ENCODE data around the gene TOMM7. TPM values are rescaled to one million over a fixed set of nuclear protein-coding genes. Genes with fewer than 3 reads are reported as not detected.

Gene TOMM7
- total RNA-seq, 2 experiments from 2014 or later: 189 to 195 TPM

DNA sequence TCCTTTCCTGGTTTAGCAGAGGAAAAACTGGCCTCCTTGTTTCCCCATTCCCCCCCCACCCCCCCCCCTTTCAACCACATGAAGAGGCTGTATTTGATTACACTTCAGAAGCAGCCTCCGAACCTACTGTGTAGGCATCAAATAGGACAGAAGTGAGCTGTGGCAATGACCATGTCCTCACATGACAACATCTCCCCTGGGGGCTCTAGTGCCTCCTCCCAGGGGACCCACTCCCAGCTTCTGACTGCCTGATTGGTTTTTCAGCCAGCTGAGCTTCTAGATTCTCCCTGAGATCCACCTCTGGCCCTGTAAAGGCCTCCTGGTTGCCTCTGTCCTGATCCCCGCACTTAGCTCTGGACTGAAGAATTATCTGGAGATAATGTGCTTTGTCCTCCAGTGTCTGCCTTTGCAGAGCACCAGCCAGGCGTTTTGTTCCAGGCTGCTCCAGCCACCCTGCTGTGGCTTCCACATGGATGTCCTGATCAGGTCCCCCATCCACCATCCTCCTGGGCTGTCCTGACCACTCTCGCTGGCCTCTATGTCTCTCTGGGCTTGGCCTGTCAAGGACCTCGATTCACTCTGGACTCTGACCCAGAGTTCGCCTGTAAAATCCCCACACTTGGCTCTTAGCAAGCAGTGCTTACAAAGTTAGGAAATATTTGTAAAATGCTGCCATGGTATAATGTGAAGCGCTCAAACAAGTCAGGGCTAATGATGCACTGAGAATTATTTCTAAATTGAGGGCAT is 42.4 kb upstream of the TOMM7 start:
- H3K4me2 ChIP-seq (ENCODE audit: low read length): no peak overlapping the region
- no TSS peak for BruUV-seq (replicated peaks)
- intact Hi-C loops (cut with micrococcal nuclease; ENCODE audit: unreplicated experiment): no loop called here
- H3K79me2 ChIP-seq (ENCODE audit: insufficient read depth, low read depth, low read length): no peaks in the 10 kb centered on the region
- peaks cover 14% of the 10 kb centered on the region for H3K4me1 ChIP-seq (ENCODE audit: insufficient read depth, low read length, poor library complexity, severe bottlenecking)
- DNase-seq (ENCODE audit: low spot score): no peak
- H3K36me3 ChIP-seq (ENCODE audit: insufficient read depth, low read length): peaks cover 38% of the 10 kb centered on the region
- H3K9me2 ChIP-seq (ENCODE audit: insufficient read depth, low read length): no peaks in the 10 kb centered on the region
- H3K27ac ChIP-seq (ENCODE audit: low read depth, low read length, poor library complexity, severe bottlenecking): no peak overlapping the region
- POLR2A ChIA-PET: interaction anchor here (0.6 to 1.0 kb wide), 6 partner anchors 9 to 226 kb away, joined by 3 to 5 read pairs (median 4); partner anchors contain the start of gene TOMM7
- TF ChIP-seq, protein P1, sequence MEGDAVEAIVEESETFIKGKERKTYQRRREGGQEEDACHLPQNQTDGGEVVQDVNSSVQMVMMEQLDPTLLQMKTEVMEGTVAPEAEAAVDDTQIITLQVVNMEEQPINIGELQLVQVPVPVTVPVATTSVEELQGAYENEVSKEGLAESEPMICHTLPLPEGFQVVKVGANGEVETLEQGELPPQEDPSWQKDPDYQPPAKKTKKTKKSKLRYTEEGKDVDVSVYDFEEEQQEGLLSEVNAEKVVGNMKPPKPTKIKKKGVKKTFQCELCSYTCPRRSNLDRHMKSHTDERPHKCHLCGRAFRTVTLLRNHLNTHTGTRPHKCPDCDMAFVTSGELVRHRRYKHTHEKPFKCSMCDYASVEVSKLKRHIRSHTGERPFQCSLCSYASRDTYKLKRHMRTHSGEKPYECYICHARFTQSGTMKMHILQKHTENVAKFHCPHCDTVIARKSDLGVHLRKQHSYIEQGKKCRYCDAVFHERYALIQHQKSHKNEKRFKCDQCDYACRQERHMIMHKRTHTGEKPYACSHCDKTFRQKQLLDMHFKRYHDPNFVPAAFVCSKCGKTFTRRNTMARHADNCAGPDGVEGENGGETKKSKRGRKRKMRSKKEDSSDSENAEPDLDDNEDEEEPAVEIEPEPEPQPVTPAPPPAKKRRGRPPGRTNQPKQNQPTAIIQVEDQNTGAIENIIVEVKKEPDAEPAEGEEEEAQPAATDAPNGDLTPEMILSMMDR (conservative IDR thresholded peaks at IDR 0.05; ENCODE audit: low read length): no peak
- no peak for TF ChIP-seq EZH2phosphoT487 (IDR thresholded peaks at IDR 0.05; ENCODE audit: borderline replicate concordance, low read depth, low read length)
- no peaks in the 10 kb centered on the region for H4K20me1 ChIP-seq (ENCODE audit: insufficient read depth, low read length)
- H2AFZ ChIP-seq (ENCODE audit: low read length): no peak overlapping the region
- no peaks in the 10 kb centered on the region for H3K9me3 ChIP-seq (ENCODE audit: low read length)
- H3K4me3 ChIP-seq (ENCODE audit: low read depth, low read length, poor library complexity, severe bottlenecking): no peak overlapping the region
- CTCF ChIA-PET (ENCODE audit: unreplicated experiment): no interaction called here

DNA sequence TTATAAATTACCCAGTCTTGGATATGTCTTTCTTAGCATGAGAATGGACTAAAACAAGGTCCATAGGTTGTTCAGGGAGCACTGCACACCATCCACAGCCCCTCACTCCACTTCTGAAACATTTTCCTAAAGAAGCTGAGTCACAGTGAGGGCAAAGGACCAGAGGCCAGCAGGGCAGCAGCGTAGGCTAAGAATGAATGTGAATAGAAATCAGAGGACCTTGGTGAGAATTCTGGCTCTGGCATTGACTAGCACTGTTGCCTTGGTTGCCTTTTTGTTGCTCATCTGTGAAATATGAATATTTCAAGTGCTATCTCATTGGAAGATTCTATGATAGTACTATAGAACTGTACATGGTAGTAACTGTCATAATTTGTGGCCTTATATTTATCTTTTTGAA is 41.7 kb upstream of the TOMM7 start:
- ChIA-PET POLR2A (interaction anchor here (0.6 to 1.0 kb wide), 5 partner anchors 8 to 227 kb away, joined by 3 to 5 read pairs (median 3); partner anchors contain the start of gene TOMM7), CTCF (ENCODE audit: unreplicated experiment) (no interaction called here)
- Histone ChIP-seq H3K4me3 (ENCODE audit: low read depth, low read length, poor library complexity, severe bottlenecking) (no peak overlapping the region), H3K36me3 (ENCODE audit: insufficient read depth, low read length) (peaks cover 45% of the 10 kb centered on the region), H3K79me2 (ENCODE audit: insufficient read depth, low read depth, low read length) (no peaks in the 10 kb centered on the region), H3K27ac (ENCODE audit: low read depth, low read length, poor library complexity, severe bottlenecking) (no peak overlapping the region), H3K9me3 (ENCODE audit: low read length) (no peaks in the 10 kb centered on the region), H3K4me1 (ENCODE audit: insufficient read depth, low read length, poor library complexity, severe bottlenecking) (peaks cover 15% of the 10 kb centered on the region), H3K9me2 (ENCODE audit: insufficient read depth, low read length) (no peaks in the 10 kb centered on the region), H2AFZ (ENCODE audit: low read length) (no peak overlapping the region), H4K20me1 (ENCODE audit: insufficient read depth, low read length) (no peaks in the 10 kb centered on the region), H3K4me2 (ENCODE audit: low read length) (no peak overlapping the region)
- intact Hi-C loops (cut with micrococcal nuclease; ENCODE audit: unreplicated experiment): no loop called here
- TF ChIP-seq, protein P1 (conservative IDR thresholded peaks at IDR 0.05; ENCODE audit: low read length): no peak
- TF ChIP-seq EZH2phosphoT487 (IDR thresholded peaks at IDR 0.05; ENCODE audit: borderline replicate concordance, low read depth, low read length): no peak
- BruUV-seq (replicated peaks): no TSS peak
- DNase-seq (ENCODE audit: low spot score): no peak
